ENCODE measurements around the gene LCE1A. TPM values are rescaled to one million over a fixed set of nuclear protein-coding genes. Genes with fewer than 3 reads are reported as not detected.

Gene LCE1A, protein sequence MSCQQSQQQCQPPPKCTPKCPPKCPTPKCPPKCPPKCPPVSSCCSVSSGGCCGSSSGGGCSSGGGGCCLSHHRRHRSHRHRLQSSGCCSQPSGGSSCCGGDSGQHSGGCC
- not detected for total RNA-seq

DNA sequence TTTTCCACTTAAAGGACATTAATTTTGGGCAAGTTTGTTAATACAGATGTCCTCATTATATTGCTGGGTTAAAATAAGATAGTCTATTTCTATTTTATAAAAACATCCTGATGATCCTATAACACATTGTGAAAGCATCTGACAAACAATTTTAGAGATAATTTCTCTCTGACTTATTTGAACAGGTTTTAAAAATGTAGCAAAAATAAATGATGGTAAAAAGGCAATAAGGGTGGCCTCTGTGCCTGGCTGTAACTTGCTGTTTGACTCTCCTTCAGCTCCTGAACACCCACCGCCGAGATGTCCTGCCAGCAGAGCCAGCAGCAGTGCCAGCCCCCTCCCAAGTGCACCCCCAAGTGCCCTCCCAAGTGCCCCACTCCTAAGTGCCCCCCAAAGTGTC, at the start of gene LCE1A:
Gene LCE1A, plus strand, starts transcription at position 301 of the 400 bp plus-strand sequence. Its CDS starts 0 bp downstream, at position 301.
- no peak for ATAC-seq
- no peak for DNase-seq (ENCODE audit: low spot score)

DNA sequence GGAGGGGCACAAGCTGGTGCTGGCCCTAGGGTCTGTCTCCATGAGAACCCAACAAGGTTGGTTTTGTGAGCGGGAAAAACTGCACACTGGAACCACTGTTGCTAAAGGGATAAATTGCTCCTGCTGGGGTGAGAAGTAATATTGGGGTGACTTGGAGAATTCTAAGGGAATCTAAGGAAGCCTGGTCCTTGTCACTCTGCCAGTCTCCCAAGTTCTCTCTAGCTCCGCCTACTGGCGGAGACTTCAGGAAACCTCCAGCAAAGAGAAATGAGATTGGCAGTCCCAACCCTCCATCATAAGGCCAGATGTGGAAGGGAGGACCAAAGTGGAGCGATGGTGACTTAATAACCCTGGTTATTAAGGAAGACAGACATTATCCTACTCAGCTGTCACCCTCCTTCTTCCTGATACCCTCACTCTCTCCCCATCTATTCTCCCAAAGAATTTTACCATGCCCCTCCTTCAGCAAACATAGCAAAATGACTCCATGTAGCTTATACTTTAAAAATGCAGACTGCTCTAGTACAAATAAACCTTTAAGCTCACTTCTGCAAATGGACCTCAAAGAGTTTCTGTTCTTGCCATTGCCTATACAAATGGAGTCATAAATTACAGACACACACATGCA, 49.6 kb upstream of the LCE1A start:
- ATAC-seq (peak; percentile 30), DNase-seq (ENCODE audit: low spot score) (no peak)

DNA sequence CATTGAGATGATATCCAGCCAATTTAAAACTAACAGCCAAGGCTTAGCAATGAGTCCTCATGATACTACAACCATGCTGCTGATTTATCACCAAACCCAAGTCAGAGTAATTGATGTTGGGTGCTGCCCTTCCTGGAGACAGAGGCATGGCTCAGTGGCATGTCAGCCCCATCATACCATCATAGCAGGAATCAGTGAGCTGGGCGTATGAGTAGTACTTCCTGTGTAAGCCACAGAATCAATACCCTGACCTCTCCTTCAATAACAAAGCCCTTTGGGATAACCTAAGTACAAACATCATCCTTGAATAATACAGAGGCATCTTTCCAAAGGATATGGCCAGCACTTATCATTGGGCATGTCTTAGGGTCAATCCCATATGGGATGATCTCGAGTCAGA, 44.2 kb upstream of the LCE1A start:
- DNase-seq (ENCODE audit: low spot score) (no peak), ATAC-seq (no peak)

DNA sequence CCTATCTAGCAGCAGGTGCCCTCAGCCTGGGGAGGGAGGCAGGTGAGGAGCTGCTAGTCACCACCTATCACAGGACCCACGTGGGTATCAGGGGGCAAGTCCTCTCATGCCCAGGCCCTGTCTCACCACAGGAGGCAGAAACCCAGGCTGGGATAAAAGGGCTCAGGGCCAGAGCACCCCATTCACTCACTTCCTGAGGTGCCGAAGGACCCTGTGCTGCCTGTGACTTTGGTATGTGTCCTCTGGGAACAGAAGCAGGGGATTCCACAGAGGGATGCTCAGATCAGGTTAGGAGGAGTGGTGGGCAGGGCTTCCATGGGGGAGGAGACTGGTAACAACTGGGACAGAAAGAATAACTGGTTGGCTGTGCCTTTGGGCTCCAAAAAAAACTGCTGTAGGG, 41.2 kb upstream of the LCE1A start, which contains the start of gene LCE1E:
Gene LCE1E, plus strand, starts transcription at position 181 of the 400 bp plus-strand sequence. CDS start 1,043 bp downstream, outside the sequence.
- DNase-seq (ENCODE audit: low spot score), result no peak
- no peak for ATAC-seq

DNA sequence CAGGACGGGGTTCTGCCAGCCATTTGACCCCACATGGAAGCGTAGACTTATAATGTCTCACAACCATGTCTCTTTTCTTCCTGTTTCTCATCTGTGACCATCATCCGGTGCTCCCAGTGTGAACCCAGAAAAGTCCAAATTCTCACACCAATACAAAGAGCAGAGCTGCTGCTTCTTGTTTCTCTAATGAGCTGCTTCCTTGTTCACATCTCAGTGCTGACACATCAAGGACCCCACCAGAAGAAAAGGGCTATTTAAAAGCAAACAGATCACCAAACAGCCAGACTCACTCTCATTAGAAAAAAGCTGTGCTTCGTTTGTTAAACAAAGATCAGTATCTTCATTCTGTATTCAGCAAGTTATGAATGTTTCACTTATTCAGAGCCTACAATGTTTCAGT, 31.6 kb upstream of the LCE1A start:
- ATAC-seq (no peak), DNase-seq (ENCODE audit: low spot score) (no peak)

DNA sequence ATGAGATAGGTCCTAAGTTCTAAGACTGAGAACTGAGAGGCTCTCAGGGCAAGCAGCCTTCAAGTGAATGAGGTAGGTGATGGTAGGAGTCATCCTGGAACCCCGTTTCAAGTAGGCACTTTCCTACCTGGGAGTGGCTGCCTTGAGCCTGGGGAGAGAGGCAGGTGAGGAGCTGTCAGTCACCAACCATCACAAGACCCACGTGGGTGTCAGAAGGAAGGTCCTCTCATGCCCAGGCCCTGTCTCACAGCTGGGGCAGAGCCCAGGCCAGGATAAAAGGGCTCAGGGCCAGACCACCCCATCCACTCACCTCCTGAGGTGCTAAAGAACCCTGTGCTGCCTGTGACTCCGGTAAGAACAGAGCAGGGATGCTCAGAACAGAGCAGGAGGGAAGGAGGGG, 30.9 kb upstream of the LCE1A start, which contains the start of gene LCE1D:
Gene LCE1D, plus strand, starts transcription at position 301 of the 400 bp plus-strand sequence. CDS start 1,074 bp downstream, outside the sequence.
- ATAC-seq, result no peak
- DNase-seq (ENCODE audit: low spot score), result no peak

DNA sequence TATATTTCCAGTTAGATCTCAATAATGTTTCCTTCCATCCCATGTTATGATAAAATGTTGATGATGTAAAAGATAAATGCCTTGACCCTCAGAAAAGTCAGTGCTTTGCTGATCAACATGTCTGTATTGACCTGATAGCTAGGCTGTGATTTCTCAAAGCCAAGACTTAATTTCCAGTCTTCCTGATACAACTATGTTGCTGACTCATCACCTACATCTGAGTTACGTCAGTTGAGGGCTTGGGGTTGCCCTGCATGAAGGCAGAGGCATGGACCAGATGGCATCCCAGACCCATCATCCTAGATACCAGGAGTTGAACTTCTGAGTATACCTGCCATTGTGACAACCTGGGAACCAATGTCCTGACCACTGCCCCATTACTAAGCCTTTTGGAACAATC, 25.9 kb upstream of the LCE1A start:
- DNase-seq (ENCODE audit: low spot score) (no peak), ATAC-seq (no peak)

DNA sequence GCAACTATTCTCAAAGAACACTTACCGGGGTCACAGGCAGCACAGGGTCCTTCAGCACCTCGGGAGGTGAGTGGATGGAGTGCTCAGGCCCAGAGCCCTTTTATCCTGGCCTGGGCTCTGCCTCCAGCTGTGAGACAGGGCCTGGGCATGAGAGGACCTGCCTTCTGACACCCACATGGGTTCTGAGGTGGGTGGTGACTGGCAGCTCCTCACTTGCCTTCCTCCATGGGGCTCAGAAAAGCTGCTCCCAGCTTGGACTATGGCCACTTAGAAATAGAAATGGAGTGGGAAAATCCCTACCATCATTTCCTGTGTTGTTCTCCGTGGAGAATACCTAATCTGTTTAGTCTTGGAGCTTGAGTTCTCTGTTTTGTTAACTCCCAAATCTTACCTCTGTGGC, 20.7 kb upstream of the LCE1A start, which contains the start of gene LCE1C:
Gene LCE1C, minus strand, starts transcription at position 76 of the 400 bp plus-strand sequence. CDS start 1,173 bp downstream, outside the sequence.
- ATAC-seq, result no peak
- DNase-seq (ENCODE audit: low spot score), result no peak

DNA sequence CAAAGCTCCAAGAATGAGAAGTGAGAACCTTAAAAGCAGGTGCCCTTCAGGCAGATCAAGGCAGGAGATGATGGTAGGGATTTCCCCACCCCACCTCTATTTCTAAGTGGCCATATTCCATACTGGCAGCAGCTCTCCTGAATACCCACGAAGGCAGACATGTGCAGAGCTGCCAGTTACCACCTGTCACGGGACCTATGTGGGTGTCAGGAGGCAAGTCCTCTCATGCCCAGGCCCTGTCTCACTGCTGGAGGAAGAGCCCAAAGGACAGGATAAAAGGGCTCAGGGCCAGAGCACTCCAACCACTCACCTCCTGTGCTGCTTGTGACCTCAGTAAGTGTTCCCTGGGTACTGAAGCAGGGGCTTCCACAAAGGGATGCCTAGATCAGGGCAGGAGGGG, 16.2 kb upstream of the LCE1A start:
- no peak for ATAC-seq
- DNase-seq (ENCODE audit: low spot score), result no peak

DNA sequence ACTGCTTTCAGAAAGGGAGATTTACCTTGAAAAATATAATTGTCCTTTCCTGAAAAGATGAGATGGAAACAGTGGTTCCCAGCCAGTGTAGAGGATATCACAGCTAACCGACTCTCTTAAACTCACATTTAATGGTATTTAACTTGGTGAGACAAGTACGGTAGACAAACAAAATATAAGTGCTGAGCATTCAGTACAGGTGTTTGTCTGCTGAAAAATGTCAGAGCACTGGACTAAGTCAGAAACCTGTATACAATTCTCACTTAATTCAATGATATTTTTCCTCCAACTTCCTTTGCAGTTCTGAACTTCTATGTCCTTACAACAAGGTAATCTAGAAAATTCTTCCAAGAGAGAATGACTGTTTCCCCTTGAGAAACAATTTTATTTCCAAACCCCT, 15.6 kb upstream of the LCE1A start, which contains the start of gene LCE1B:
Gene LCE1B, plus strand, starts transcription at position 301 of the 400 bp plus-strand sequence. CDS start 476 bp downstream, outside the sequence.
- DNase-seq (ENCODE audit: low spot score) (no peak), ATAC-seq (no peak)

DNA sequence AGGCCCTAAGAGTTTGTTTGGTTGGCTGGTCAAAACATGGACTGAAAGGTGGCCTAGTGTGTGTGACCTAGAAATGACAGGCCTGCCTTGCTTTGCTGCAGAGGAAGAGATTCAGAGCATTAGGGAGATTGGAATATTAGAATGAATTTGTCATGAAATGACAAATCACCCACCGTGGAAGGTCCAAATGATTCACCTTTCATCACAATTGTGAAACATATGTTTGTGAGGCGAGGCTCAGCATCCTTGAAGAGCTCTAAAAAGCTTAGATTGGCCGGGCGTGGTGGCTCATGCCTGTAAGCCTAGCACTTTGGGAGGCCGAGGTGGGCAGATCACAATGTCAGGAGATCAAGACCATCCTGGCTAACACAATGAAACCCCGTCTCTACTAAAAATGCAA, 10.0 kb upstream of the LCE1A start:
- no peak for DNase-seq (ENCODE audit: low spot score)
- ATAC-seq, result no peak

DNA sequence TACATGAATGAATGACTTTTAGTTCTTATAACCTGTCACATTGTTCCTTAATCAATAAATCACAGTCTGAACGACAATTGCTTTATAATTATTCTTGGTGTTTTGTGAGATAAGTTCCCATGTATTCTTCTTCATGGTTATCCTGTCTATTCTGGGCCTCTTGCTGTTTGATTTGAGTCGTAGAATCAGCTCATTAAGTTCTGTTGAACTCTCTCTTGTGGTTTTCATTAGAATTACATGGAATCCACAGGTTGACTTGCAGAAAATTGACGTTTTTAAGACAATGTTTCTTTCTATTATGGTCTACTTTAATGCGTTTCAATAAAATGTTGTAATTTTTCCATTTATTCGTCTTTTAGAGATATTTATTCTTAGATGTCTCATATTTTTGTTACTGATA, 4.0 kb upstream of the LCE1A start:
- DNase-seq (ENCODE audit: low spot score), result no peak
- ATAC-seq, result no peak

DNA sequence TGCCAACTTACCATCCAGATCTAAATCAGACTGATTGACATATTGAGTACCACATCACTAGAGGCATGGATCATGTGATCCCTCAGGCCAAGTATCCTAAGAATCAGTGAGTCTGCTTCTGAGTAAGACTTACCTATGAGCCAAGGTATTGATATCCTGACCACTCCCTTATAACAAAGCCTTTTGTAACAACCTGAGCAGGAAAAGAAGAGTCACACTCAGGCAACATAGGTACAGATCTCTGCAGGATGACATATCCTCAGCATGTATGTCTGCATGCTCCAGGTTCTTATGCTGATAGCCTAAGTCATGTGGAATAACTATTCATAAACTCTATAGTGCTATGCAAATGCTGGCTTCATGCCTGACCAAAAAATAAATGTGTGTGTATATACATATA, 2.3 kb upstream of the LCE1A start:
- ATAC-seq (no peak), DNase-seq (ENCODE audit: low spot score) (no peak)

DNA sequence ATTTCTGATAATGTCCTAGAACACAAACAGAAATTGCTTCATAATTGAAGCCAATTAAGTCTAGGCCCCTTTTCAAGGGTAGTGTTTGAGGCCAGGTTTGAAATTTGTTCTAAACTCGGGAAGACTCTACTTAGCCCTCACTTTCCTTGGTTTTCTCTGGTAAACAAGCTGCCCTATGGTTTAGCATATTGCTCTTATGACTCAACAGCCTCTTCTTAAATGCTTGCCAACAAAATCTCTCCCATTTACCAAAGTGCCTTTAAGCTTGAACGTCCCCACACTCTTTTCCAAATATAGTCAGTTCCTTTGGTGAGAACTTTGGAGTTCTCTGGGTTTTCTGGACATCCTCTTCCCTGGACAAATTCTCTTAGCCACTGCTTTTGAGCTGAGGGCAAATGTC, 9.6 kb downstream of the LCE1A start:
- ATAC-seq (no peak), DNase-seq (ENCODE audit: low spot score) (no peak)

DNA sequence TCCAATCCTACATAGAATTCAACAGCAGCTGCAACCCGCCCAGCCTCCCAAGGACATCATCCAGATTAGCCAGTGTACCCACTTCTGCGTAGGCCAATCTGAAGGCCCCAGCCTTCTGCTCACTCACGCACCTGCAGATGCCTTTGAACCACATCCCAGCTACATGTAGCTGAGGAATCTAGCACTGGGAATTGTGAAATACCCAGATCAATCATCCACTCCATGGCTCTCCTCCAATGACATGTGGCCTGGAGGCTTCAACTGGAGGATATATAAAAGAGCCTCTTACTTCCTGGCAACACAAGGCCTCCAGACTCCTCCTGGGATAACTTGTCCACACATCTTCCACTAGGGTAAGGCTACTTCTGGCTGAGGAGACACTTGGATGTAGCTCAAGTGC, 15.3 kb downstream of the LCE1A start, which contains the start of gene LCE6A:
Gene LCE6A, plus strand, starts transcription at position 301 of the 400 bp plus-strand sequence. CDS start 665 bp downstream, outside the sequence.
- peak; percentile 40 for ATAC-seq
- no peak for DNase-seq (ENCODE audit: low spot score)

DNA sequence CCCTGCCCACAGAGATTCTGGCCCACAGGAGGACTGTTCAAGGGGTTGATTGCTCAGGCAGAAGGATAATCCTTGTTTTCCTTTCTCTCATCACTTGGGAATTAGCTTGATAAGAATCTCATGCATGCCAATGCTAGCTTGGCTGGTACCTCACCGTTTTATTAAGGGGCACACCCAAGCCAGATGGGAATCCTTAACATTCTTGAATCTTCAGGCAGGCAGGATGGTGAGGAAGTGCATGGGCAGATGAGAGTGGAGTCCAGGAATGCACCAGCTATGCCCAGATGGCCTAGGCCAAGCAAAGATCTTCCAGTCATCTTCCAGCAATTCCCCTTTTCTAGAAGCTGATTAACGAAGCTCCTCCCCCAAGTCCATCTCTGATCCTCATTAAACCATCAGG, 28.4 kb downstream of the LCE1A start:
- DNase-seq (ENCODE audit: low spot score) (no peak), ATAC-seq (no peak)

DNA sequence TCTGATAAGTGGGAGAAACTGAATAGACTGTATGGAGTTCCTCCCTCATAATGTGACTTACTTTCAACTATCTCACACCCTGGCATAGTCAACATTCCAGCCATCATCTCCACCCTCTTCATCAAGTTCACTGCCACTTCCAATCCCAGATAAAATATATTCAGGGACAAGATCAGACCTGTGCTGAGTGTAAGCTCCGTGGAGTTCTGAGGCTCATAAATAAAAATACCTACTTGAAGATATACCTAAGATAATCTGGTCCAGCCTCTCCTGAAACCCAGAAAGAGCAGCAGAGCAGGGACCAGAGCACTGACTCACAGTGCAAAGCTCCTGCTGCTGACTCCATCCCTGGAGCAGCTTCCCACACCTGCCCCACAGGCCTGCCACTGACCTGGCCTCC, 30.8 kb downstream of the LCE1A start:
- ATAC-seq (no peak), DNase-seq (ENCODE audit: low spot score) (no peak)

DNA sequence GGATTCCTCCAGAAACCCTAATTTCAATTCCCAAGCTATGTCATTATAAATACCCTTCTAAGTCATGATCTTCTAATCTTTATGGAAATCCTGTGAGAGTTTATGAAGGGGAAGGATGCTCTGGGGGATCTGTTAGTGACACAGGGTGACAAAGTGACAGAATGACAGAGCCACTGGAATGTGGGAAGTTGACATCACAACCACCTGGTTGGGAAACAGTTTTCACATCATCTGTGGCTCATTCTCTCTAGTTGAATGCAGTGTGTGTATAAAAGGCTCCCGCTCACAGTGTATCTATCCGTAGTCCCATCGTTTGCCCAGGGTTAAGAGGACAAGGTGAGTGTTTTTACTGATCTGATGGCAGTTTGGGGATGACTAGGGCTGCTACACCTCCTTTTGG, 32.4 kb downstream of the LCE1A start, which contains the start of gene LCE7A:
Gene LCE7A, plus strand, starts transcription at position 301 of the 400 bp plus-strand sequence. CDS start 702 bp downstream, outside the sequence.
- DNase-seq (ENCODE audit: low spot score) (no peak), ATAC-seq (no peak)

DNA sequence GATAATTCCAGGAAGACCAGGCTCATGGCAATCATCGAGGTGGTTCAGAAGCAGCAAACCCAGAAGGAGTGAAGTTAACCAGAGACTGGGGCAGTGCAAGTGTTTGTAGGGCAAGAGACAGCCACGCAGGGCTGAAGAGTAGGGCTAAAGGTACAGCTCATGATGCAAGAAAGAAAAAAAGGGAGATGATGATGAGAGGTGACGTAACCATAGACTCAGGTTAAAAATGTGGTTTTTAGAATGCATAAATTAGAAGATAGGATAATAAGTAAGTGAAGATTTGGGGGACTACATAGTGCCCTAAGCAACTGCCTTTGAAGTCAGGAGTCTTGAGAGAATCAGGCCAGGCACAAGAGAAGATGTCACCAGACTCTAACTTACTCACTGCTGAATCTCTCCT, 32.9 kb downstream of the LCE1A start:
- DNase-seq (ENCODE audit: low spot score), result no peak
- no peak for ATAC-seq

DNA sequence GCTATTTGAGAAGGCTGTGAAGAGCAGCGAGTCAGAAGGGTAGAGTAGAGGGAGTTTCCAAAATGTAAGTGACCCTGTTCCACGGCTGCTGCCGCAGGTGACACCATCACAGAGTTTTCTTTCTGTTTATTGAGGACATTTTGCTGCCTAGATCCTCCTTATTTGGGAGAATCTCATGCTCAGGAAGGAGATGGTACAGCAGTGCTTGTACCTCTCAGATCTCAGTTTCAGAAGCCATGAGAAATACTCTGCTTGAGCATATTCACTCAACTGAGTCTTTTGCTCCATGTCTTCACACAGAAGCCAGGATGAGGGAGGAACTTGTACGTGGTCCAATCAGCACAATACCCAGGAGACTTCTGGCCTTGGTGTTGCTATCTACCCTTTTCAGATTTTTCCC, 34.1 kb downstream of the LCE1A start:
- no peak for DNase-seq (ENCODE audit: low spot score)
- ATAC-seq, result no peak

DNA sequence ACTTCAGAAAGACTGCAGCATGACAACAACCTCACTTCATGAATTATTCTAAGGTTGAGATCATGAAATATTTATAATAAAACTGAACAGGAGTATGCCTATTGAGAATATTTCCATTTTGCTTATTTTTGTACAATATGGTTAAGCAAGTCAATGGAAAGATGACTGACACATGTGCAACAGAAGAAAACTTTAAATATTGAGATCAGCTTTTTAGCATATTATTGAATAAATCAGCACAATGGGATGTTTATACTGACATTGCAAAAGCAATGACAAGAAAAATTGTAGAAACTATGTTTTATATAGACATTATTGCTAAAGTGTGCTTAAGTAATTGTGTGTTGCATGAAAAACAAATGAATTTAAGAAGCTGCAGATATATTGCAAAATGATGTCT, 37.2 kb downstream of the LCE1A start:
- no peak for ATAC-seq

DNA sequence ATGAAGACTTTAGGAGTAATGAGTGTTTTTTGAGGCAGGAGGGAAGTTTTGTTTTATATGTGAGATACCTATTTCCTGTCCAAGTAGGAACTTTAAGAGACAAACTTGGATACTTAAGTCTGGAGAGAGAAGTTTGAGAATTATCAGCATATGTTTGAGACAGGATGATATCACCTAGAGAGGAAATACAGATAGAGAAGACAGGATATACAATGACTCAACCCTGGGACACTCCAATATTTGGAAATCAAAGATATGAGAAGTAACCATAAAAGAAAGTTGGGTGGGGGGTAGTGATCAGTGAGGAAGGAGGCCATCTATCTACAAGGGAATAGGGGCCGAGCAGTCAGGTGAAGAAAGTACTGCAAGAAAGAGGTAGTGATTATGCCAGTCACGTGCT, 39.0 kb downstream of the LCE1A start:
- no peak for DNase-seq (ENCODE audit: low spot score)
- no peak for ATAC-seq

More for the DNA sequence above, 37.2 kb downstream of the LCE1A start:
- no peak for DNase-seq (ENCODE audit: low spot score)
